Neural progenitor cell (in vitro differentiated cells): ENCODE results near the gene SMAD2.

Experiments used
- CTCF ChIP-seq: fragments of 200-600 bp; sonication (generic); IDR thresholded peaks from 2 replicates; pipeline ENCODE4 v1.5.1; 2017; ENCODE audit warnings: antibody characterized with exemption, mild to moderate bottlenecking
- EZH2 ChIP-seq: fragments of 200-600 bp; sonication (generic); IDR thresholded peaks from 2 replicates; pipeline ENCODE4 v1.6.1; 2017; ENCODE audit warnings: antibody characterized with exemption, mild to moderate bottlenecking, moderate library complexity

GRCh38 chr18:47906408-47906807 is 24.1 kb downstream of the SMAD2 start:
- TF ChIP-seq EZH2 (no peak), CTCF (no peak)
